Measurements from ENCODE around the gene DCTPP1.
A peak's percentile ranks its signal among the peaks of the same experiment; 100 is the strongest.

DCTPP1 gene

GRCh38 chr16:30406795-30407101 lies 23.1 kb downstream of the DCTPP1 start:
- Histone ChIP-seq H2AK5ac (ENCODE audit: low read length, severe bottlenecking) (no peak overlapping the region), H4K8ac (ENCODE audit: low read length) (peak overlapping the region; percentile 30), H2AFZ (ENCODE audit: low read depth, low read length) (peak overlapping the region; percentile 76), H4K91ac (ENCODE audit: low read length) (no peak overlapping the region), H3K18ac (ENCODE audit: low read depth in 1 of 2, low read length in 2 of 2) (peak overlapping the region in 1 of 2 experiments; percentile 70), H3K14ac (ENCODE audit: low read length in 2 of 2) (peak overlapping the region in 1 of 2 experiments; percentile 30), H2BK5ac (ENCODE audit: low read depth, low read length, poor library complexity, severe bottlenecking) (no peak overlapping the region), H3K27ac (ENCODE audit: low read length, poor library complexity, severe bottlenecking) (peak overlapping the region; percentile 1), H2BK120ac (ENCODE audit: low read depth, low read length) (no peak overlapping the region), H3K36me3 (ENCODE audit: control insufficient read depth in 1 of 2, insufficient read depth in 2 of 2, low read depth in 1 of 2, low read length in 2 of 2) (peaks cover 9 to 14% of the 10 kb centered on the region in 2 experiments), H3K79me1 (replicated peaks; ENCODE audit: low read length, poor library complexity, severe bottlenecking) (peaks cover 10% of the 10 kb centered on the region), H3K4ac (ENCODE audit: low read depth in 1 of 2, low read length in 2 of 2) (peak overlapping the region in 1 of 2 experiments; percentile 13), H3K4me3 (ENCODE audit: insufficient read depth in 1 of 2, low read depth in 1 of 2, low read length in 2 of 2) (peak overlapping the region in 1 of 2 experiments; percentile 90), H3K27me3 (ENCODE audit: control insufficient read depth in 1 of 2, insufficient read depth in 1 of 2, low read length in 2 of 2) (no peaks in the 10 kb centered on the region), H2BK15ac (ENCODE audit: low read depth, poor library complexity, severe bottlenecking) (no peak overlapping the region), H2BK12ac (ENCODE audit: low read length in 2 of 2) (peak overlapping the region in 1 of 2 experiments; percentile 89), H3K9me3 (ENCODE audit: control insufficient read depth, low read length) (no peaks in the 10 kb centered on the region), H3K23ac (ENCODE audit: low read length in 2 of 2) (no peak overlapping the region), H3K4me1 (ENCODE audit: control insufficient read depth, insufficient read depth, low read depth, low read length) (peaks cover 13% of the 10 kb centered on the region), H3K4me2 (ENCODE audit: low read length, poor library complexity, severe bottlenecking) (peak overlapping the region; percentile 72), H3K9ac (ENCODE audit: low read length) (peak overlapping the region; percentile 94)
- no peak for DNase-seq
- WGBS: 45% methylated on average over 14 of the region's 14 CpGs

DNA sequence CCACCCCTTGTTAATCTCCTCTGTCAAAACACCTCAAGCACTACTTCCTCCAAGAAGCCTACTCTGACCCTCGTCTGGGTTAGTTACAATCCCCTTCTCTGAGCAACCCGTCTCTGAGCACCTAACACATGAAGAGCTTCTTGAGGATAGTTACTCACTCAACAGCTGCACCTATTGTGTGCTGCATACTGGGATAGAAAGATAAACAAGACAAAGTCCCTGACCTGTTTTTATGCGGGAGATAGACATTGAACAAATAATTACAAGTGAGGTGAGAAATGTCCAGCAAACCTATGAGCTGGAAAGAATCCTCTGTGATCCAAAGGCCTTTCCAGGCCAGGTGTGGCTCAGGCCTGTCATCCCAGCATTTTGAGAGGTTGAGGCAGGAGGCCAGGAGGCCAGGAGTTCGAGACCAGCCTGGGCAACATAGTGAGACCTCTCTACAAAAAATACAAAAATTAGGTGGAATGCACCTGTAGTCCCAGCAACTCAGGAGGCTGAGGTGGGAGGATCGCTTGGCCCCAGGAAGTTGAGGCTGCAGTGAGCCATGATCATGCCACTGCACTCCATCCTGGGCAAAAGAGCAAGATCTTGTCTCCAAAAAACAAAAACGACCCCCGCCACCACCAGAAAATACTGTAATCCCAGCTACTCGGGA lies 27.9 kb downstream of the DCTPP1 start:
- no peak overlapping the region for H4K91ac ChIP-seq (ENCODE audit: low read length)
- no peak overlapping the region for H3K4me2 ChIP-seq (ENCODE audit: low read length, poor library complexity, severe bottlenecking)
- H3K18ac ChIP-seq (ENCODE audit: low read depth in 1 of 2, low read length in 2 of 2): no peak overlapping the region
- H3K4ac ChIP-seq (ENCODE audit: low read depth in 1 of 2, low read length in 2 of 2): no peak overlapping the region
- H3K9me3 ChIP-seq (ENCODE audit: control insufficient read depth, low read length): no peaks in the 10 kb centered on the region
- H2BK5ac ChIP-seq (ENCODE audit: low read depth, low read length, poor library complexity, severe bottlenecking): no peak overlapping the region
- H3K79me1 ChIP-seq (replicated peaks; ENCODE audit: low read length, poor library complexity, severe bottlenecking): peaks cover 15% of the 10 kb centered on the region
- H3K23ac ChIP-seq (ENCODE audit: low read length in 2 of 2): no peak overlapping the region
- H2BK15ac ChIP-seq (ENCODE audit: low read depth, poor library complexity, severe bottlenecking): no peak overlapping the region
- no peak overlapping the region for H3K9ac ChIP-seq (ENCODE audit: low read length)
- no peak overlapping the region for H3K14ac ChIP-seq (ENCODE audit: low read length in 2 of 2)
- peak overlapping the region; percentile 57 for H2AK5ac ChIP-seq (ENCODE audit: low read length, severe bottlenecking)
- H4K8ac ChIP-seq (ENCODE audit: low read length): no peak overlapping the region
- 85% methylated on average over 7 of the region's 8 CpGs for WGBS
- DNase-seq: no peak
- peaks cover 13% of the 10 kb centered on the region for H3K4me1 ChIP-seq (ENCODE audit: control insufficient read depth, insufficient read depth, low read depth, low read length)
- H3K27ac ChIP-seq (ENCODE audit: low read length, poor library complexity, severe bottlenecking): no peak overlapping the region
- H3K4me3 ChIP-seq (ENCODE audit: insufficient read depth in 1 of 2, low read depth in 1 of 2, low read length in 2 of 2): no peak overlapping the region
- H3K36me3 ChIP-seq (ENCODE audit: control insufficient read depth in 1 of 2, insufficient read depth in 2 of 2, low read depth in 1 of 2, low read length in 2 of 2): peaks cover 13 to 22% of the 10 kb centered on the region in 2 experiments
- no peaks in the 10 kb centered on the region for H3K27me3 ChIP-seq (ENCODE audit: control insufficient read depth in 1 of 2, insufficient read depth in 1 of 2, low read length in 2 of 2)
- no peak overlapping the region for H2BK120ac ChIP-seq (ENCODE audit: low read depth, low read length)
- H2BK12ac ChIP-seq (ENCODE audit: low read length in 2 of 2): no peak overlapping the region
- no peak overlapping the region for H2AFZ ChIP-seq (ENCODE audit: low read depth, low read length)

GRCh38 chr16:30399435-30400186 lies 30.2 kb downstream of the DCTPP1 start:
- Histone ChIP-seq H3K79me1 (replicated peaks; ENCODE audit: low read length, poor library complexity, severe bottlenecking) (peaks cover 15% of the 10 kb centered on the region), H3K27me3 (ENCODE audit: control insufficient read depth in 1 of 2, insufficient read depth in 1 of 2, low read length in 2 of 2) (no peaks in the 10 kb centered on the region), H4K91ac (ENCODE audit: low read length) (peak overlapping the region; percentile 58), H3K4ac (ENCODE audit: low read depth in 1 of 2, low read length in 2 of 2) (peak overlapping the region; percentile 37 to 82), H3K23ac (ENCODE audit: low read length in 2 of 2) (peak overlapping the region in 1 of 2 experiments; percentile 86), H3K9ac (ENCODE audit: low read length) (peak overlapping the region; percentile 93), H3K36me3 (ENCODE audit: control insufficient read depth in 1 of 2, insufficient read depth in 2 of 2, low read depth in 1 of 2, low read length in 2 of 2) (peaks cover 13 to 22% of the 10 kb centered on the region in 2 experiments), H4K8ac (ENCODE audit: low read length) (peak overlapping the region; percentile 91), H3K27ac (ENCODE audit: low read length, poor library complexity, severe bottlenecking) (peak overlapping the region; percentile 99), H2BK15ac (ENCODE audit: low read depth, poor library complexity, severe bottlenecking) (no peak overlapping the region), H2BK120ac (ENCODE audit: low read depth, low read length) (peak overlapping the region; percentile 87), H2BK12ac (ENCODE audit: low read length in 2 of 2) (peak overlapping the region; percentile 65 to 73), H3K4me1 (ENCODE audit: control insufficient read depth, insufficient read depth, low read depth, low read length) (peaks cover 13% of the 10 kb centered on the region), H2BK5ac (ENCODE audit: low read depth, low read length, poor library complexity, severe bottlenecking) (peak overlapping the region; percentile 86), H3K9me3 (ENCODE audit: control insufficient read depth, low read length) (no peaks in the 10 kb centered on the region), H2AFZ (ENCODE audit: low read depth, low read length) (peak overlapping the region; percentile 77), H3K14ac (ENCODE audit: low read length in 2 of 2) (peak overlapping the region in 1 of 2 experiments; percentile 83), H3K18ac (ENCODE audit: low read depth in 1 of 2, low read length in 2 of 2) (peak overlapping the region; percentile 0 to 88), H3K4me3 (ENCODE audit: insufficient read depth in 1 of 2, low read depth in 1 of 2, low read length in 2 of 2) (peak overlapping the region; percentile 56 to 83), H3K4me2 (ENCODE audit: low read length, poor library complexity, severe bottlenecking) (peak overlapping the region; percentile 93), H2AK5ac (ENCODE audit: low read length, severe bottlenecking) (peak overlapping the region; percentile 7)
- WGBS: 24% methylated on average over 12 of the region's 12 CpGs
- DNase-seq: no peak

All from mesenchymal stem cell (in vitro differentiated cells and primary cell).